Stimulated activated CD8-positive, alpha-beta memory T cell treated with anti-CD3 and anti-CD28 coated beads, Interleukin-15, amount 100 ng/mL, for 48 hours (primary cell): ENCODE results near the gene CDH4.

Experiments used
- DNase-seq, 2 donors: peaks; one replicate each; pipeline ENCODE4 v3.0.0-alpha.2; 2020; ENCODE audit warnings: low read depth in 2 of 2

The CDH4 gene

DNA sequence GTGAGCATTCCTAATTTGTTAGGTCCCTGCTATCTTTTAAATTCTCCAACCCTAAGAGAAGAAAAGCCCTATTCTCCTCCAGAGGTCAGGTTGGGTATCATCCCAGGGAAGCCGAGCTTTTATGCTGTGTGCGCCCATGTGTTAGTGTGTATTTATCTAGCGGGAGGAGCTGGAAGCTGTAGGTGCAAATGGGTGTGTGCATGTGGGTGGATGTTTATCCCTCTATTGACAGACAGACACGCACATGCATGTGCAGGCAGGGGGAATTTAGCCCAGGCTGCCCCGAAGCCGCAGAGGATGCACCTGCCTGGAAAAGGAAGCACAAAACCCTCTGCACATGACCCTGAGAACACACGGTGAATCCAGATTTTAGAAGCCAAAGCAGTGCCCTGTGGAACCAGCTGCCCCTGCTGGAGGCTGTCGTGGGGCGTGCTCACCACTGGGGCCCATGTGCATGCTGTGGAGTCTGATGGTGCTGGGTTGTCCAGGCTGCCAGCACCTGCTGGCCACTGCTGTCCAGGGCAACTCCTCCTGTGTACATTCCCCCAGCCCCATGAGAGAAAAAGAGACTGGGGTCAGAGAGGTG lies 416.1 kb downstream of the CDH4 start:
- DNase-seq = no peak

DNA sequence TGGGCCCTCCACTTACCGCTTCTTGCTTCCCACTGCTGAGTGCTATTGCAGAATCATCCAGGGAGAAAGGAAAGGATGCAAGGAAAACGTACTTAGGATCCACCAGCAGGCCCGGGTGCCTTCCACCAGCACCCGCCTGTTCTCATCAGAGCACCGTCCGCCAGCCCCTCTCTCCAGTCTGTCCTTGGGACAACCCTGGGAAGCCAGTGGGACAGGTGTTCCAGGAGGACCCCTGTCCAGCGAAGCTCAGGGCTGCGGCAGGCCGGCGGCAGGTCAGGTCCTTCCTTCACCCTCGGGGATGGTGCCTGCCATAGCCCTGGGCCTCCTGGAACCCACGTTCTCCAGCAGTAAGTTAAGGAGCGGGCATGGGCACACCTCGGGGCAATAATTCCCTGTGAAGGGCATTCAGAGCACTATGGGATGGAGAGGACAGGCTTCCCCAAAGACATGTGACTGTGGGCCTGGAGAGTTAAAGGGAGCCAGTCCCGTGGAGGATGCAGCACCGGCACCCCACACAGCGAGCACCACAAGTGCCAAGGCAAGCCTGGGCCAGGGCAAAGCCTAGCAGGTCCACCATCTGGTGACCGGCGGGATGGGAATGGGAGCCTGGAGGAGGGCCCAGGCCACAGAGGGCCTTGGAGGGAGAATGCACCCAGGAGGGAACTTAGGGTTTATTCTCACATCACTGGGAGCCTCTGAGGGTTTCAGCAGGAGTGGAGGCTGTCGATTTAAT lies 416.9 kb downstream of the CDH4 start:
- no peak for DNase-seq

- no peak for DNase-seq
Measured at GRCh38 chr20:61670274-61670673, 418.2 kb downstream of the CDH4 start.

DNA sequence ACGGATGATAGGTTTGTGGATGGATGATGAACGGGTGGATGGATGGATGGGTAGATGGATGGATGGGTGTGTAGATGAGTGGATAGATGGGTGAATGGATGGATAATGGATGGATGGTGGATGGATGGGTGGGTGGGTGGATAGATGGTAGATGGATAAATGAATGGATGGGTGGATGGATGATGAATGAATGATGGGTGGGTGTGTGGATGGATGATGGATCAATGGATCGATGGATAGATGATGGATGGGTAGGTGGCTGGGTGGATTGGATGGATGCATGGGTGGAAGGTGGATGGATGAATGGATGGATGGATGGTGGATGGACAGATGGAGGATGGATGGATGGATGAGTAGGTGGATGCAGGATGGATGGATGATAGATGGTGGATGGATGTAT lies 419.5 kb downstream of the CDH4 start:
- no peak for DNase-seq

DNA sequence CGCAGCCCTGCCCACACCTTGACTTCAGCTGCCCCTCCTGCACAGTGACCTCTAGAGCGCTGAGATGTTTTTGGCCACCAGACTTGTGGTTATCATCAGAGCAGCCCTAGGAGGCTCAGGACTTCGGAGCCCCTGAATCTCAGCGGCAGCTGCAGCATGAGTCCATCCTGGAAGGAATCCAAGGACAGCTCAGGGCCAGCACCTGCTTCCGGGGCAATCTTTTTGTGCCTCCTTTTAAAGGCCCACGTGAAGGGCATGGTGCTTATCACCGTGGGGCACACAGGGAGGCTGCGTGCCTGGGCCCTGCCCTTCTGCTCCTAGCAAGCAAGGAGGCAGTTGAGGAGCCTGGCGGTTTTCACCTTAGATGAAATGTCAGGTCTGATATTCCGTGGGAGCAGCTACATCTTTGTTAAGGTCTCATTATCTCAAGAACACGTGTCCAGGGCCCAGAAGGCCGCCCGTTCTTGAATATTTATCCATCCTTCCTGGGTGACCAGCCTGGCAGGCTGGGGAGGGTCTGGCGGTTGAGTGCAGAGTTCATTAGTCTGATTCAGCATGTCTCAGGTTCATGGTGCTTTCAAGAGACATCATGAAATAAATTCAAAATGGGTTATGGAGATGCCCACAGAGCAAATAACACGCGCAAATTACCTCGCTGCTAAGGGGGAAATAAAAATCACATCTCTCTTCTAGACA lies 421.2 kb downstream of the CDH4 start:
- no peak for DNase-seq

- no peak for DNase-seq
Measured at GRCh38 chr20:61674121-61674520, 422.1 kb downstream of the CDH4 start.

GRCh38 chr20:61674688-61675087 lies 422.6 kb downstream of the CDH4 start:
- DNase-seq = no peak

GRCh38 chr20:61677928-61678327 lies 425.9 kb downstream of the CDH4 start:
- DNase-seq = no peak

- no peak for DNase-seq
Measured at GRCh38 chr20:61678437-61678836, 426.4 kb downstream of the CDH4 start.

DNA sequence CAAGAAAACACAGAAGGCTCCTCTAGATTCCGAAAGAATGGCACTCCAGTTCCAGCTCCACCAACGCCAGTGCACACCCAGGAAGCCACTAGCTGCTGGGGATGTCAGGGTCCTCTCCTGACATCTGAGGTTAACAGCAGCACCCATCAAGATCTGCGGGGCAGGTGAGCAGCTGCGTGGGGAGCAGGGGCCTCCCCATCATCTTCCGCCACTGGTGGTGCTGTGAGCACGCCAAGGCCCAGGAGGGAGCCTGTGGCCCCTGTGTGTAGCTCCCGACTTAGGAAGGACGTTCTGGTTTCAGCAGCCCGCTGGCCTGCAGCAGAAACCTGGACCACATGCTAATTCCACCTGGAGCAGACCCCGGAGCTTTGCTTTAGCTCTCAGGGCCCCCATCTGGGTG lies 427.4 kb downstream of the CDH4 start:
- no peak for DNase-seq

DNA sequence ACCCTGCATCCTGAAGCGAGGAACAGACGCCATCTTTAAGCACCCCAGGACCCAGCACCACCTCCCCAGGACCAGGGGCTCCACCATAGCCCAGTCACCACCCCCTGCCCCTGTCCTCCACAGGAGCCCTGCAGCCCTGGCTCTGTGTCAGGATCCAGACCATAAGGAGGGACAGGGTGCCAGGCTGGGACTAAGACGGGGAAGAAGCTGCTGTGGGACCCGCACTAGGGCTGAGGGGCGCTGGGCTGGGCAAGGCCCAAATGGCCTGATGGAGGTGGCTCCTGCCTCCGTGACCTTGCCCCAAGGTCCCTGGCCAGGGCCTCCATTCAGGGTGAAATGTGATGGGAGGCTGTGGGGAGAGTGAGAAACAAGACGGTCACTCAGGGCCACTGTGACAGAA lies 428.0 kb downstream of the CDH4 start:
- DNase-seq = no peak

DNA sequence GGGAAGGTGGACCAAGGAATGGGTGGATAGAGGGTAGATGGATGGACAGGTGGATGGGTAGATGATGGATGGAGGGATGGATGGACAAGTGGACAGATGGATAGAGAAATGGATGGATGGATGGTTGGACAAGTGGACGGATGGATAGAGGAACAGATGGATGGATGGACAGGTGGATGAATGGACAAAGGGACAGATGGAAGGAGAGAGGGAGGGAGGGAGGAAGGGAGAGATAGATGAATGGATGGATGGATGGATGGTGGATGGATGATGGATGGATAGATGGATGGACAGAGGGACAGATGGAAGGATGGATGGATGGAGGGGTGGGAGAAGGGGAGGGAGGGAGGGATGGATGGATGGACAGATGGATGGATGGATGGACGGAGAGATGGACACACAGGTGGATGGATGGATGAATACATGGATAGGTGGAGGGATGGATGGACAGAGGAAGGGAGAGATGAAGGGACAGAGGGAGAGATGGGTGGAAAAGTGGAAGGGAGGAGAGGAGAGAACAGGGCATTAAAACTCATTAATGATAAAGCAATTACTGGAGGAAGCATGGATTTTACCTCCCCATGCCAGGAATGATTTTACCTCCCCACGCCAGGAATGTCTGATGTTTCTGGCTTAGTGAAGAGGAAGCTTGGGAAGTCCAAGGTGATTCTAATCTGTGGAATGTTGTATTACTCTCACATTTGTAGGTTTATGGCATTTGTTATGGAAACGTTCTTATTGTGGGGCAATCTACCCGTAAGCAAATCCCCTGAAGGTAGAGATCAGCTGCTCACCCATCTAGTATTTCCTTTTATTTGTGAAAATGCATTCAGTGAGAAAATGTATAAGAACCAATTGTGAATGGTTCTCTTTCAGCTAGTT lies 430.3 kb downstream of the CDH4 start:
- no peak for DNase-seq

GRCh38 chr20:61682996-61683681 lies 431.1 kb downstream of the CDH4 start:
- DNase-seq = no peak

GRCh38 chr20:61683721-61684120 lies 431.7 kb downstream of the CDH4 start:
- DNase-seq = no peak

DNA sequence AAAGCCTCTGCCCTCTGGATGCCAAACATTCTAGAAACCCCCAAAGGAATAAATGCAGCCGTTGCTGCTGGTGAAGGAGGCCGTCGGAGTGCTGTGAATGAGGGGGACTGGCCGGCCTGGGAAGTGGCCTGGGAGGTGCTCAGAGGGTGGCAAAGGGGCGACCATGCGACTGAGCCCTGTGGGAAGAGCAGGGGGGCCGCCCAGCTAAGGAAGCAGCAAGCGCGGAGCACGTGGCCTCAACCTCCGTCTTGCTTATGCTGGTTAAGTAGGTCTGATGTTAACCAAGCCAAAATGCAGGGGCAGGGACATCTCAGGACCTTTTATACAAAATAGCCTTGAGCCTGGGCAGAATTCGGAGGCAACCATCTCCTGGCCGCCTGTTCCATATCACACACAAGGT lies 432.1 kb downstream of the CDH4 start:
- DNase-seq = no peak

- DNase-seq = no peak
Measured at GRCh38 chr20:61684583-61685235, 432.6 kb downstream of the CDH4 start.

DNA sequence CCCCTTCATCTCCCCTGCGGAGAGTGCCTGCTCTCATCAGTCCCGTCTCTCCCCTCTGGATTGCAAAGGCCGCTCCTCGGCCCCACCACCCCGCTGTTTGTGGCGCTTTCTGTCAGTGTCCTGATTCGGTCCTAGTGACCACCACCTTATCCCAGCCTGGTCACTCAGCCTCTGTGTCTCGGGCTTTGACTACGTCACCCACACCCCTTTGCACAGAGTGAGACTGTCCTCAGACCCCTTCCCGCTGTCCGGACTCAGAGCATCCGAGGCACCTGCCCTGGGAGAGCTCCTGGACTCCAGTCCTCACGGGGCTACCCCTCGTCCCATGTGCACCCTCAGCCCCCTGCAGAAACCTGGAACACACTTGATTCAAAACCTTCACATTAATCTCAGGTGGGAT lies 433.4 kb downstream of the CDH4 start:
- no peak for DNase-seq

- no peak for DNase-seq
Measured at GRCh38 chr20:61686051-61686936, 434.2 kb downstream of the CDH4 start.

GRCh38 chr20:61688411-61688810 lies 436.4 kb downstream of the CDH4 start:
- no peak for DNase-seq

GRCh38 chr20:61690150-61690549 lies 438.1 kb downstream of the CDH4 start:
- no peak for DNase-seq
